Activated T-cell treated with anti-CD3 and anti-CD28 coated beads, Interleukin-2, amount 50 U/mL, for 48 hours (primary cell): ENCODE measurements around the gene EHD4.
A peak's percentile ranks its signal among the peaks of the same experiment; 100 is the strongest.

Source experiments
- DNase-seq, 2 experiments: peaks; one replicate each; pipeline ENCODE4 v3.0.0-alpha.2; 2020

The EHD4 gene

GRCh38 chr15:41892621-41893421 is 79.5 kb downstream of the EHD4 start:
- DNase-seq = peak in 1 of 2 experiments; percentile 55

- DNase-seq = no peak
Measured at GRCh38 chr15:41891946-41892345, 80.4 kb downstream of the EHD4 start.

- no peak for DNase-seq
Measured at GRCh38 chr15:41891226-41891625, 81.1 kb downstream of the EHD4 start.

DNA sequence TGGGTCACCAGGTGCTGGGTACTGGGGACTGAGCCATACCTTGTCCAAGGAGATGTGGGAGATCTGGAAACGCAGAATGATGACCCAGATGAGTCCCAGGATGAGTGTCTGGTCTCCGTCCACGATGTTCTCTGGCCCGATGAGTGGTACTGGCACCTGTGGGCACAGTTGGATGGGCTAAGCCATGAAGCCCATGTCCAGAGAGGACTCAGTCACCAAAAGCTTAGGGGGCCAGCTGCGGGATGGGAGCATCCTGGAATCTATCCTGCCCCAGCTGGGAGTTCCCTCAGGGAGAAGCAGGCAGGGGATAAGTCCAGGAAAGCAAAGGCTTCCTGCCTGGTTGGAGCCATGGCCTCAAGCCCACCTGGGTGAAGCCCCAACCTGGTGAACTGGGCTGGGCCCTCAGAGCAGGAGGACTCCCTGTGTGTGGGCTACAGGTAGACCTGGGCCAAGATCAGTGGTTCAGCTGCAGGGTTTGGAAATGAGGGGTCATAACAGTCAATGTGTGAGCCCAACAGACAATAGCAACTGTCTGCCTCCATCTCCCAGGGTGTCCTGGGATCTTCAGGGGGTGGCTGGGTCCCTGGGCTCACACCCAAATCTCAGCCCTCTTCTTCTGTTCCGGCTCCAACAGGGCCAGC is 82.2 kb downstream of the EHD4 start:
- no peak for DNase-seq

DNA sequence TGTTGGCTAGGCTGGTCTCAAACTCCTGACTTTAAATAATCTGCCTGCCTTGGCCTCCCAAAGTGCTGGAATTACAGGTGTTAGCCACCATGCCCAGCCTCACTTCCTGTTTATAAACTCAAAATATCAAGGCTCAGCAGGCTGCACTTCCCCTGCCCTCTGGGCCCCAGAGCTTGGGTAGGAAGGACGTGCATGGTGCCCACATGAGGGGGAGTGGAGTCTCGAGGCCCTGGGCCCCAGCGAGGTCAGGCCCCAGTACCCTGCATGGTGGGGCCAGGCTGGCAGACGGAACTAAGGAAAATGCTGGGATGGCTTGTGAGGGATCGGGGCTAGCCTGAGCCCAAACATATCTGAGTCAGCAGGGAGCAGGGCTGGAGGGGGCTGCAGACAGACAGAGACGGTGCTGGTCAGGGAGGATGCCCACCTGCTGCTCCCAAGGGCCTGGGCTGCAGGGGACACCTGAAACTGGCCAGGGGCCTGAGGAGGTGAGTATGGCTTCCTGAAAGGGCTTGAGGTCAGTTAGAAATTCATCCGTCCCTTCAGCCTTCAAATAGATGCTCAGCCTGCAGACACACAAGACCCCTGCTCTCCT is 83.6 kb downstream of the EHD4 start:
- no peak for DNase-seq

- no peak for DNase-seq
Measured at GRCh38 chr15:41887893-41888292, 84.5 kb downstream of the EHD4 start.

DNA sequence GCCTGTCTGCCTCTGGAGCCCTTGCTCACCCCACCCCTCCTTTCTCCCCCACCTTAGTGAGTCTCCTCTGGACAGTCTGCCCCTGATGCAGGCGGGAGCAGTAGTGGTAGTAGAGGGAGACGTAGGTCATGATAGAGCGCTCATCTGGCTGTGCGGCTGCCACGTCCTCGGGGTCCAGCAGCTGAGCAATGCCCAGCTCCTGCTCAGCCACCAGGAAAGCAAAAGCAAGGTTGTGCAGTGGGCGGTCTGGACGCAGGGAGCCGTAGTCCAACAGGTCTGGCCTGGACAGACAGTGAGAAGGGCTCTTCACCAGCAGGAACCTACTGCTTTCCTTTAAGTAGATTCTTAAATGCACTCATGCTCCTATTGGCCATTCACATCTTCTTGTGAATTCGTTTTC is 85.2 kb downstream of the EHD4 start:
- no peak for DNase-seq

DNA sequence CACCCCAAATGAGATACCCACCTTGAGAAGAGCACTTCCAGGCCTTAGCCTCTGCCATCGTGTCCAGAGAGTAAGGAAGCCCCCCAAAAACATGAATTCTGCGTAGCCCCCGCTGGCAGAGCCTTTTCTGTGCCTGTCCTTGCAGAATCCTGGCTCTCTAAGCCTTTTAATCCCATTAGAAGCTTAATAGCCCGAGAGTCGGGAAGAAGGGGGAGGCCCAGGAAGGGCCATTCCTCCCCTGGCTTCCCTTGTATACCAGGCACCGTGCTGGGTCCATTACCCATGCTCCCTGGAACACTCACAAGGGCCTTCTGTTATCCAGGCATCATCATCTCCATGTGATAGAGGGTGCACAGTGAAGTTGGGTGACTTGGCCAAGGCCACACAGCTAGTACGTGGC is 85.6 kb downstream of the EHD4 start:
- no peak for DNase-seq

- DNase-seq = no peak
Measured at GRCh38 chr15:41885841-41886240, 86.5 kb downstream of the EHD4 start.

DNA sequence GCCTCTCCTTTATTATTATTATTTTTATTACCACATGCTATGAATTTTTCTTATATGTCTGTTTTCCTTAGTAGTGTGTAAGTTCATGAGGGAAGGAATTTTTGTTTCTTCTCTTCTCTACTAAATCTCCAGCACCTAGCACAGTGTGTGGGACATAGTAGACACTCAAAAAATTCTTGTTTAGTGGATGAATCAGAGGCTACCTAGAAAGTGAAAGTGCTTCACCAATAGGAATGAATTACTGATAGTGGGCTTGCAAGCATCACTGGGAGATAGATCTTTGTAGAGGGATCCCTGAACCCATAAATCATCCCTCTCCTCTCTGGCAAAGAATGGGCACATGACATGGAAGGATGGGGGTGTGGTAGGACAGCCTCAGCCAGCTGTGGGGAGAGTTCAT is 87.0 kb downstream of the EHD4 start:
- no peak for DNase-seq

- no peak for DNase-seq
Measured at GRCh38 chr15:41884458-41884857, 87.9 kb downstream of the EHD4 start.

DNA sequence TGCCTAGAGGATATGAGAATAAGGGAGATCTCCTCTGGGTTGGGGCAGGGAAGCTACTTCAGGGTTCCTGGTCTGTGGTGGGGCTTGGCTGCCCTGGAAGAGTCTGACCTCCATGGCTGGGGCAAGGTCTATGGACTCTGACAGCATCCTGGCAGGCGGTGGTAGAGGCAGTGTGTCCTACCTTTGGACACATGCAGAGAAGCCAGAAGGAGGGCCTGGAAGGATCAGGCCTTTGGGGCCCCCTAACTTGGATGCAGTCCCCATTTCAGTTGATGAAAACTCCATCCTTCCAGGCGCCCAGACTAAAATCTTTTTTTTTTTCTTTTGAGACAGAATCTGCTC is 88.9 kb downstream of the EHD4 start:
- no peak for DNase-seq

GRCh38 chr15:41882689-41883483 is 89.5 kb downstream of the EHD4 start:
- DNase-seq = no peak

DNA sequence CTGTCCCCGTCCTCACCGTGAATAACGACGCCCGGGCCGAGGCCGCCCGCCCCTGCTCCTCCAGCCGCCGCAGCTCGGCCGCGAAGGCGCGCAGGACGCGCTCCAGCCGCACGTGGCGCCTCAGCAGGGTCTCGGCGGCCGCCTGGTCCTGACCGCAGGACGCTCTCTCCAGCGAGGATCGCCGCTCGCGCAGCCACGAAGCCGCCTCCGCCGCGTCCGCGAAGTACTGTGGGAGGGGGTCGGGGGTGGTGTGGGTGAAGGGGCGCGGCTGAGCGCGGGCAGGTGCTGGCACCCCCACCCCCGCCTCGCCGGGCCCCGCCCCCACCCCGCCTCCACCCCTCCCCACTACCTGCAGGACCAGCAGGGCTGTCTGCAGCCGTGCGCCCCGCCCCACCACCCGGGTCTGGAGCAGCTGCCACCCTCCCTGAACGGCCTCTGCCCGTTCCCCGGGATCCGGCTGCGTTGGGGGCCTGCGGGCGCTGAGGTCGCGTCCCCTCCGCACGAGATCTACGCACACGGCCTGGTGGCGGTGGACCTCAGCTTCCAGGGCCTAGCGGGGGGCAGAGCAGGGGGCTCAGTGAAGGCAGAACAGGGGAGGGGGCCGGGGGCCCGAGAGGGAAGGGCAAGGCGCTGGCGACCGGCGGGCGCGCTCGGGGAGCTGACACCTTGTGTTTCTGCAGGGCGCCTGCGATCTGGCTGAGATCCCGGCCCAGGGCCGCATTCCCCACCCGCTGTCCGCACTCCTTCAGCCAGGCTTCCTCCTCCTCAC is 90.3 kb downstream of the EHD4 start:
- no peak for DNase-seq

DNA sequence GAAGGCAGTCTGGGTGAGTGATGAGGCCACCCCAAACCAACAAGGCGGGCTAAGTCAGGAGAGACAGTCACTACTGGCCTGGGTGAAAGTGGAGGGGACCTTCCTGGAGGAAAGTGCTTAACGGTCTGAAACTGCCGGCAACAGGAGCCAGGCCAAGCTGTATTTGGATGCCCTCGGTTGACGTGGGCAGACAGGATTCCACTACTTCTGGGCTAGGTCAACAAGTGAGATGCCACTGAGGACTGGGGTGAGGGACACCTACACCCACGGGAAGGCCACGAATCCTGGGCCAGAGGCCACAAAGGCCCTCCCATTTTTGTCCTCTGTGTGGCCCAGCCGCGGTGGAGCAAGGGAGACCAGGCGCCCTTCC is 90.8 kb downstream of the EHD4 start:
- DNase-seq = no peak

DNA sequence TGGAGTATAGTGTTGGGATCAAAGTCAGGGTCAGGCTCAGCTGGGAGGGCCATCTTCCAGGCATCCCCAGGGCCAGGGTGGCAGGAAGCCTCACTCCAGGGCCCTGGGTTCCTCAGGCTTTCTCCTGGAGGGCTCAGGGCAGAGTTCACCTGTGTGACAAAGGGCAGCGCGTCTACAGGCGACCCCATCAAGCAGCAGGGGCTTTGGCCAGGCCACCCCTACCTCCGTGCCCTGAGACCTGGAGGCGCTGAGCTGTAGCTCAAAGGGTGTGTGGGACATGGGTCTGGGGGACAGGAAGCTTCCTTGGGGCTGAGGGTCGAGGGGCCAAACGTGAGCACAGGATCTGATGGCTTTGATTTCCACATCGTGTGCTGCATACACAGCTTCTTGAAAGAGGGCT is 91.3 kb downstream of the EHD4 start:
- DNase-seq = no peak

- no peak for DNase-seq
Measured at GRCh38 chr15:41880156-41880877, 92.0 kb downstream of the EHD4 start.

GRCh38 chr15:41879321-41879845 is 93.0 kb downstream of the EHD4 start:
- no peak for DNase-seq

DNA sequence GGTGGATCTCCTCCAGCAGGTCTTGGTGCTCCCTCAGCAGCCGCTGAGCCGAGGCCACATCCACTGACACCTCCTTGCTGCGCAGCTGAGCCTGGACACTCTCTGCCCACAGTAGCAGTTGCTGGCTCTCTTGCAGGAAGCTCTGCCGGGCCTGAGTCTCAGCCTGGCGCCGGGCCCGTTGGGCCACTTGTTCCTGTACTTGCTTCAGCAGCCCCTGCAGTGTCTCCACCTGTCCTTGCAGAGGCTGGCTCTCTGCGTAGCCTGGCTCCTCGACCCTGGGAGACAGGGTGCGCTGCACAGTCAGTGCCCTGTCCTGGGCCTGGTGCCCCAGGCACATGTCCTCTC is 94.0 kb downstream of the EHD4 start:
- DNase-seq = no peak

GRCh38 chr15:41877631-41878354 is 94.6 kb downstream of the EHD4 start:
- no peak for DNase-seq

DNA sequence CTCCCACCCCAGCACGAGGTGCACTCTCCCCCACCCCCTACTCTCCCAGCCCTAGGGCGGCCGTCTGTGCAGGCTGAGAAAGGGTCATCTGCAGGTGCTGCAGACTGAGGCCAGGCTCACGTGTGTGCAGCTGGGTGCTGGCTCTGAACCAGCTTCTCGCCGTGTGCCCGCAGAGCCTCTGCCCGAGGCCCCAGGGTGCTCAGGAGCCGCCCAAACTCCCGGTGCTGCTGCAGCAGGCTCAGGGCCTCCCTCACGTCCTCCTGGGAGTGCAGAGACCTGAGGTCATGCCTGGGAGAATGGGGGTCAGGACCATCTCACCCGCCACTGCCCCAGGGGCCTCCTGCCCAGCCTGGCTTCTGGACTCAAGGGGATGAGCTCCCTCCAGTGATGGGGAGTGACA is 95.7 kb downstream of the EHD4 start:
- no peak for DNase-seq
